Loucy (cell line): ENCODE results near the gene DLX6.

Experiments
- H2AFZ ChIP-seq: fragments of 200-600 bp; sonication (generic); 2 replicates; pipeline ENCODE4 v1.6.0; 2016; ENCODE audit warnings: antibody characterized with exemption, mild to moderate bottlenecking, low read length, moderate library complexity
- H3F3A ChIP-seq: fragments of 200-600 bp; 2 replicates; pipeline ENCODE4 v1.6.0; 2016; ENCODE audit warnings: antibody characterized with exemption, low read depth, mild to moderate bottlenecking
- H3K27me3 ChIP-seq: fragments of 200-600 bp; sonication (generic); 2 replicates; pipeline ENCODE4 v1.6.1; 2014; ENCODE audit warnings: low read length, mild to moderate bottlenecking; ENCODE audit not compliant: insufficient read depth, poor library complexity, severe bottlenecking
- H3K36me3 ChIP-seq: fragments of 200-600 bp; sonication (generic); 2 replicates; pipeline ENCODE4 v1.6.1; 2016; ENCODE audit warnings: low read length; ENCODE audit not compliant: insufficient read depth
- H3K4me1 ChIP-seq: fragments of 200-600 bp; sonication (generic); 2 replicates; pipeline ENCODE4 v1.5.1; 2014; ENCODE audit warnings: low read length, mild to moderate bottlenecking; ENCODE audit not compliant: insufficient read depth, poor library complexity, severe bottlenecking
- H3K4me2 ChIP-seq: fragments of 200-600 bp; sonication (generic); 2 replicates; pipeline ENCODE4 v1.6.0; 2014; ENCODE audit warnings: antibody characterized with exemption, low read length, low read depth, mild to moderate bottlenecking; ENCODE audit not compliant: poor library complexity, severe bottlenecking
- H3K4me3 ChIP-seq: fragments of 200-600 bp; sonication (generic); 2 replicates; pipeline ENCODE4 v1.5.1; 2014; ENCODE audit warnings: low read length, mild to moderate bottlenecking, mixed read lengths; ENCODE audit not compliant: poor library complexity, severe bottlenecking
- H3K79me2 ChIP-seq: fragments of 200-600 bp; sonication (generic); 2 replicates; pipeline ENCODE4 v1.6.1; 2014; ENCODE audit warnings: low read length; ENCODE audit not compliant: insufficient read depth
- H3K9ac ChIP-seq: fragments of 200-600 bp; sonication (generic); 2 replicates; pipeline ENCODE4 v1.6.0; 2014; ENCODE audit warnings: mild to moderate bottlenecking, low read depth, low read length, moderate library complexity; ENCODE audit not compliant: poor library complexity, severe bottlenecking
- H3K9me2 ChIP-seq: fragments of 200-600 bp; sonication (generic); replicated peaks from 2 replicates; pipeline ENCODE4 v1.6.1; 2016; ENCODE audit warnings: low read depth, low read length, mixed read lengths
- H3K9me3 ChIP-seq: fragments of 200-600 bp; sonication (generic); 2 replicates; pipeline ENCODE4 v1.6.1; 2014; ENCODE audit warnings: mild to moderate bottlenecking, antibody characterized with exemption, low read length, low read depth; ENCODE audit not compliant: insufficient read depth
- H4K20me1 ChIP-seq: fragments of 200-600 bp; sonication (generic); 2 replicates; pipeline ENCODE4 v1.6.0; 2014; ENCODE audit warnings: antibody characterized with exemption, low read length, mild to moderate bottlenecking; ENCODE audit not compliant: insufficient read depth, poor library complexity, severe bottlenecking
- EZH2phosphoT487 ChIP-seq: fragments of 200-600 bp; IDR thresholded peaks from 2 replicates; pipeline ENCODE4 v1.6.1; 2018; ENCODE audit warnings: antibody characterized with exemption, mild to moderate bottlenecking, moderate library complexity, borderline replicate concordance
- TF ChIP-seq, protein P1 (sequence below): fragments of 200-600 bp; sonication (generic); conservative IDR thresholded peaks from 2 replicates; pipeline ENCODE4 v1.5.1; 2014; ENCODE audit warnings: mild to moderate bottlenecking, antibody characterized with exemption, low read length

DLX6 gene

DNA sequence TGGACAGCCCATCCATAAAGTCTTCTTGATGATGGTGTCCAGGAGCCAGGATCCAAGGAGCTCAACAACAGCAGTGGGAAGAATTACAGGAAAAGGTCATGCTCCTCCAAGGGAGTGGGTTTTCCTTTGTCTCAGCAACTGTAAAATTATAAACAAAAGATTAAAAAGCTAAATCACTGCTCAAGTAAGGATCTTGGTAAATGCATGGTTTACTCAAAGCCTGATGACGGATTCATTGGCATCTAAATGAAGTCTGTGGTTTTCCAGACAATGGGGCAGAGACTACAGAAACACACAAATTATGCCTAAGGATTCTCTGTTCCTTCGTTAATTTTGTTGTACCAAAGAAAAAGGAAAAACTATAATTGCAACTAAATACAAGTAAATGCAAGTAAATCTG is 36.4 kb upstream of the DLX6 start:
- no peak overlapping the region for H3K4me2 ChIP-seq
- H3K27me3 ChIP-seq, result no peaks in the 10 kb centered on the region
- H3K36me3 ChIP-seq, result no peaks in the 10 kb centered on the region
- no peaks in the 10 kb centered on the region for H3K4me1 ChIP-seq
- TF ChIP-seq EZH2phosphoT487, result no peak
- TF ChIP-seq, protein P1, sequence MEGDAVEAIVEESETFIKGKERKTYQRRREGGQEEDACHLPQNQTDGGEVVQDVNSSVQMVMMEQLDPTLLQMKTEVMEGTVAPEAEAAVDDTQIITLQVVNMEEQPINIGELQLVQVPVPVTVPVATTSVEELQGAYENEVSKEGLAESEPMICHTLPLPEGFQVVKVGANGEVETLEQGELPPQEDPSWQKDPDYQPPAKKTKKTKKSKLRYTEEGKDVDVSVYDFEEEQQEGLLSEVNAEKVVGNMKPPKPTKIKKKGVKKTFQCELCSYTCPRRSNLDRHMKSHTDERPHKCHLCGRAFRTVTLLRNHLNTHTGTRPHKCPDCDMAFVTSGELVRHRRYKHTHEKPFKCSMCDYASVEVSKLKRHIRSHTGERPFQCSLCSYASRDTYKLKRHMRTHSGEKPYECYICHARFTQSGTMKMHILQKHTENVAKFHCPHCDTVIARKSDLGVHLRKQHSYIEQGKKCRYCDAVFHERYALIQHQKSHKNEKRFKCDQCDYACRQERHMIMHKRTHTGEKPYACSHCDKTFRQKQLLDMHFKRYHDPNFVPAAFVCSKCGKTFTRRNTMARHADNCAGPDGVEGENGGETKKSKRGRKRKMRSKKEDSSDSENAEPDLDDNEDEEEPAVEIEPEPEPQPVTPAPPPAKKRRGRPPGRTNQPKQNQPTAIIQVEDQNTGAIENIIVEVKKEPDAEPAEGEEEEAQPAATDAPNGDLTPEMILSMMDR, result no peak
- no peaks in the 10 kb centered on the region for H3K9me3 ChIP-seq
- no peaks in the 10 kb centered on the region for H3K79me2 ChIP-seq
- H3F3A ChIP-seq, result no peaks in the 10 kb centered on the region
- no peak overlapping the region for H3K4me3 ChIP-seq
- no peak overlapping the region for H3K9ac ChIP-seq
- H4K20me1 ChIP-seq, result no peaks in the 10 kb centered on the region
- no peak overlapping the region for H2AFZ ChIP-seq
- H3K9me2 ChIP-seq, result no peaks in the 10 kb centered on the region

DNA sequence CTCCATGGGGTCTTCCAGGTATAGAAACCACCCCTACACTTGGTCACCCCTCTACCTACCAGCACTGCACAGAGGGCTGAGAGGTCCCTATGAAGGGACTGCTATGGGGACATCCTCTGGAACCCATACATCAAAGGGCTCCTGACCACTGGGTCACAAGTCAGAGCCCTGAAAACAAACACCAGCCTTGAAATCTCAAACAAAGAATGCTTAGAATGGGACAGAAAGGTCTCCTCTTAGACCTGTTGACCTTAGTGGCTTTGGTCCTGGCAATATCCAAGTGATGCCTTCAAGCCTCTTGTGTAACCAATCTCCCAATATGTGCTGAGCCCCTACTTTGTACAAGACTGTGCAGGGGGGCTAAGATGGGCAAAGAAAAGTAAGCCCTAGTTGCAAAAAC is 34.6 kb upstream of the DLX6 start:
- Histone ChIP-seq H3K4me2 (no peak overlapping the region), H3K79me2 (no peaks in the 10 kb centered on the region)
- no peak for TF ChIP-seq EZH2phosphoT487
- TF ChIP-seq, protein P1, result no peak

DNA sequence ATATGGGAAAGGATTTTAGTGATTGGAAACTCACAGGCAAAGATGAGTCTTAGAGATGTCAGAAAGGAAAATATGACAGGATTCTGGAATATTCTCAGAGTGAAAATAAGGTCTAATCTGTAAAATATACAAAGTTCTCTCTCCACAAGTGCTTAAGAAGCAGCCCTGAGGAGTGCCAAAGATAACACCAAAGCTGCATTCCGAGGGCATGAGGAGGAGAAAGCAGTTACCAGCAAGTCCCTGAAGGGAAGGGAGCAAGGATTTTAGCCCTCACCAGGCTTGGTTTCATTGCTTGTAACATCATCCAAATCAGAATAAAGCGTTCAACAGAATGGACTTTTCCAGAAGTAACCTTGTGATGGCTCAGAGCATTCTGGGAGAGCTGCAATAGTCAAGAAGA is 31.4 kb upstream of the DLX6 start:
- H3K36me3 ChIP-seq, result no peaks in the 10 kb centered on the region
- no peaks in the 10 kb centered on the region for H3K27me3 ChIP-seq
- H3K4me1 ChIP-seq, result no peaks in the 10 kb centered on the region
- H3K9me2 ChIP-seq, result no peaks in the 10 kb centered on the region
- no peaks in the 10 kb centered on the region for H3F3A ChIP-seq
- H3K79me2 ChIP-seq, result no peaks in the 10 kb centered on the region
- no peak overlapping the region for H3K4me3 ChIP-seq
- no peak for TF ChIP-seq EZH2phosphoT487
- TF ChIP-seq, protein P1, result no peak
- H3K9me3 ChIP-seq, result no peaks in the 10 kb centered on the region
- H3K4me2 ChIP-seq, result no peak overlapping the region
- H3K9ac ChIP-seq, result no peak overlapping the region
- H4K20me1 ChIP-seq, result no peaks in the 10 kb centered on the region
- H2AFZ ChIP-seq, result no peak overlapping the region

More for the DNA sequence above, 34.6 kb upstream of the DLX6 start:
- no peak overlapping the region for H3K4me3 ChIP-seq
- H3K4me1 ChIP-seq, result no peaks in the 10 kb centered on the region
- no peaks in the 10 kb centered on the region for H3F3A ChIP-seq
- no peaks in the 10 kb centered on the region for H4K20me1 ChIP-seq
- no peak overlapping the region for H2AFZ ChIP-seq
- H3K36me3 ChIP-seq, result no peaks in the 10 kb centered on the region
- H3K9me3 ChIP-seq, result no peaks in the 10 kb centered on the region
- no peaks in the 10 kb centered on the region for H3K9me2 ChIP-seq
- no peak overlapping the region for H3K9ac ChIP-seq
- H3K27me3 ChIP-seq, result no peaks in the 10 kb centered on the region
